ENCODE results near the gene CRLF2. TPM values are rescaled to one million over a fixed set of nuclear protein-coding genes. Genes with fewer than 3 reads are reported as not detected.
"Not testable (repeated sequence)": the region's sequence is repeated elsewhere in the genome, so short reads cannot be mapped to it uniquely, and the experiment has no call there.

The CRLF2 gene
- total RNA-seq, 1 experiment from 2014 or later = not detected

DNA sequence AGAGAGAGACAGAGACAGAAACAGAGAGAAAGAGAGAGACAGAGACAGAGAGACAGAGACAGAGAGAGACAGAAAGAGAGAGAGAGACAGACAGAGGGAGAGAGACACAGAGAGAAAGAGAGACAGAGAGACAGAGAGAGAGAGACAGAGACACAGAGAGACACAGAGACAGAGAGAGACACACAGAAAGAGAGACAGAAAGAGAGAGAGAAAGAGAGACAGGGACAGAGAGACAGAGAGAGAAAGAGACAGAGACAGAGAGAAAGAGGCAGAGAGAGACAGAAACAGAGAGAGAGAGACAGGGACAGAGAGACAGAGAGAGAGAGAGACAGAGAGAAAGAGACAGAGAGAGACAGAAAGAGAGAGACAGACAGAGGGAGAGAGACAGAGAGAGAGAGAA lies 52.9 kb downstream of the CRLF2 start (continued):
- TF ChIP-seq, protein P1, sequence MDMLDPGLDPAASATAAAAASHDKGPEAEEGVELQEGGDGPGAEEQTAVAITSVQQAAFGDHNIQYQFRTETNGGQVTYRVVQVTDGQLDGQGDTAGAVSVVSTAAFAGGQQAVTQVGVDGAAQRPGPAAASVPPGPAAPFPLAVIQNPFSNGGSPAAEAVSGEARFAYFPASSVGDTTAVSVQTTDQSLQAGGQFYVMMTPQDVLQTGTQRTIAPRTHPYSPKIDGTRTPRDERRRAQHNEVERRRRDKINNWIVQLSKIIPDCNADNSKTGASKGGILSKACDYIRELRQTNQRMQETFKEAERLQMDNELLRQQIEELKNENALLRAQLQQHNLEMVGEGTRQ (CRISPR knock-in tag; IDR thresholded peaks at IDR 0.05) = no peak
- no peak for TF ChIP-seq ESRRA (CRISPR knock-in tag; IDR thresholded peaks at IDR 0.05; ENCODE audit: borderline replicate concordance)
- TF ChIP-seq, protein P2, sequence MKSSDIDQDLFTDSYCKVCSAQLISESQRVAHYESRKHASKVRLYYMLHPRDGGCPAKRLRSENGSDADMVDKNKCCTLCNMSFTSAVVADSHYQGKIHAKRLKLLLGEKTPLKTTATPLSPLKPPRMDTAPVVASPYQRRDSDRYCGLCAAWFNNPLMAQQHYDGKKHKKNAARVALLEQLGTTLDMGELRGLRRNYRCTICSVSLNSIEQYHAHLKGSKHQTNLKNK (CRISPR knock-in tag; IDR thresholded peaks at IDR 0.05) = no peak
- no peak for TF ChIP-seq TCF7 (CRISPR knock-in tag; IDR thresholded peaks at IDR 0.05; ENCODE audit: low read depth)
- no peak for TF ChIP-seq ERG (CRISPR knock-in tag; IDR thresholded peaks at IDR 0.05)
- TF ChIP-seq CREB1 (CRISPR knock-in tag; IDR thresholded peaks at IDR 0.05) = no peak
- no peak for TF ChIP-seq CDX4 (CRISPR knock-in tag; IDR thresholded peaks at IDR 0.05; ENCODE audit: borderline replicate concordance)
- TF ChIP-seq ATF1 (CRISPR knock-in tag; IDR thresholded peaks at IDR 0.05) = no peak
- no peak for TF ChIP-seq ZNF138 (CRISPR knock-in tag; conservative IDR thresholded peaks at IDR 0.05)
- TF ChIP-seq, protein P3, sequence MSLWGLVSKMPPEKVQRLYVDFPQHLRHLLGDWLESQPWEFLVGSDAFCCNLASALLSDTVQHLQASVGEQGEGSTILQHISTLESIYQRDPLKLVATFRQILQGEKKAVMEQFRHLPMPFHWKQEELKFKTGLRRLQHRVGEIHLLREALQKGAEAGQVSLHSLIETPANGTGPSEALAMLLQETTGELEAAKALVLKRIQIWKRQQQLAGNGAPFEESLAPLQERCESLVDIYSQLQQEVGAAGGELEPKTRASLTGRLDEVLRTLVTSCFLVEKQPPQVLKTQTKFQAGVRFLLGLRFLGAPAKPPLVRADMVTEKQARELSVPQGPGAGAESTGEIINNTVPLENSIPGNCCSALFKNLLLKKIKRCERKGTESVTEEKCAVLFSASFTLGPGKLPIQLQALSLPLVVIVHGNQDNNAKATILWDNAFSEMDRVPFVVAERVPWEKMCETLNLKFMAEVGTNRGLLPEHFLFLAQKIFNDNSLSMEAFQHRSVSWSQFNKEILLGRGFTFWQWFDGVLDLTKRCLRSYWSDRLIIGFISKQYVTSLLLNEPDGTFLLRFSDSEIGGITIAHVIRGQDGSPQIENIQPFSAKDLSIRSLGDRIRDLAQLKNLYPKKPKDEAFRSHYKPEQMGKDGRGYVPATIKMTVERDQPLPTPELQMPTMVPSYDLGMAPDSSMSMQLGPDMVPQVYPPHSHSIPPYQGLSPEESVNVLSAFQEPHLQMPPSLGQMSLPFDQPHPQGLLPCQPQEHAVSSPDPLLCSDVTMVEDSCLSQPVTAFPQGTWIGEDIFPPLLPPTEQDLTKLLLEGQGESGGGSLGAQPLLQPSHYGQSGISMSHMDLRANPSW (CRISPR knock-in tag; conservative IDR thresholded peaks at IDR 0.05; ENCODE audit: low read depth) = no peak
- TF ChIP-seq ZNF423 (CRISPR knock-in tag; IDR thresholded peaks at IDR 0.05) = no peak
- TF ChIP-seq SMAD4 (CRISPR knock-in tag; IDR thresholded peaks at IDR 0.05) = no peak
- TF ChIP-seq TEAD1 (CRISPR knock-in tag; IDR thresholded peaks at IDR 0.05) = no peak
- no peak for TF ChIP-seq SMAD3 (CRISPR knock-in tag; IDR thresholded peaks at IDR 0.05; ENCODE audit: borderline replicate concordance)
- no peak for TF ChIP-seq NFATC4 (CRISPR knock-in tag; IDR thresholded peaks at IDR 0.05)

DNA sequence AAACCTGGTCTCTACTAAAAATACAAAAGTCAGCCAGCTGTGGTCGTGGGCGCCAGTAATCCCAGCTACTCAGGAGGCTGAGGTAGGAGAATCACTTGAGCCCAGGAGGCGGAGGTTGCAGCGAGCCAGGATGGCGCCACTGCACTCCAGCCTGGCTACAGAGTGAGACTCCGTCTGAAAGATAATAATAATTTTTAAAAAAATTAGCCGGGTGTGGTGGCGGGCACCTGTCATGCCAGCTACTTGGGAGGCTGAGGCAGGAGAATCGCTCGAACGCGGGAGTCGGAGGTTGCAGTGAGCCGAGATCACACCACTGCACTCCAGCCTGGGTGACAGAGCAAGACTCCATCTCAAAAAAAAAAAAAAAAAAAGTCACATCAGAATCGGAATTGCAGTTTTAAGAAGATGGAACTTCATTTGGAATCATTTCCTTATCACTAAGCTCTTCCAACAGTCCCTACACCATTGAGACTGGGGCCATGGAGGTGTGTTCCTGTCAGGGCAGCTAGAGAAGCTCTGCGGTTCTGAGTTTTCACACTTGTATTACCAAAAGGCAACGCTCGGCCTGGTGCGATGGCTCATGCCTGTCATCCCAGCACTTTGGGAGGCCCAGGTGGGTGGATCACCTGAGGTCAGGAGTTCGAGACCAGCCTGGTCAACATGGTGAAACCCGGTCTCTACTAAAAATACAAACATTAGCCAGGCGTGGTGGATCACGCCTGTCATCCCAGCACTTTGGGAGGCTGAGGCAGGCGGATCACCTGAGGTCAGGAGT lies 55.6 kb downstream of the CRLF2 start:
- peaks cover 18% of the 10 kb centered on the region for H3K9me3 Mint-ChIP-seq
- POLR2A ChIA-PET; ATAC-seq; CTCF ChIA-PET; H3K4me1 Mint-ChIP-seq; H3K27me3 Mint-ChIP-seq (ENCODE audit: low read depth); DNase-seq (ENCODE audit: low spot score); H3K27ac Mint-ChIP-seq; H3K36me3 Mint-ChIP-seq; H3K4me3 Mint-ChIP-seq: not testable (repeated sequence)

GRCh38 chrX:1153940-1154339 lies 58.5 kb downstream of the CRLF2 start:
- TF ChIP-seq, protein P4, sequence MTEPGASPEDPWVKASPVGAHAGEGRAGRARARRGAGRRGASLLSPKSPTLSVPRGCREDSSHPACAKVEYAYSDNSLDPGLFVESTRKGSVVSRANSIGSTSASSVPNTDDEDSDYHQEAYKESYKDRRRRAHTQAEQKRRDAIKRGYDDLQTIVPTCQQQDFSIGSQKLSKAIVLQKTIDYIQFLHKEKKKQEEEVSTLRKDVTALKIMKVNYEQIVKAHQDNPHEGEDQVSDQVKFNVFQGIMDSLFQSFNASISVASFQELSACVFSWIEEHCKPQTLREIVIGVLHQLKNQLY (CRISPR knock-in tag; IDR thresholded peaks at IDR 0.05) = no peak
- TF ChIP-seq NFE2L1 (CRISPR knock-in tag; IDR thresholded peaks at IDR 0.05) = no peak
- TF ChIP-seq ZNF671 (CRISPR knock-in tag; IDR thresholded peaks at IDR 0.05) = no peak
- no peak for TF ChIP-seq MYBL2 (CRISPR knock-in tag; IDR thresholded peaks at IDR 0.05)
- no peaks in the 10 kb centered on the region; the same call in 1 of the 2 replicates for H3K27me3 Mint-ChIP-seq (ENCODE audit: low read depth)
- DNase-seq (ENCODE audit: low spot score) (no peak), ATAC-seq (no peak)
- no peak overlapping the region for H3K4me3 Mint-ChIP-seq
- ChIA-PET POLR2A (no interaction called here), CTCF (no interaction called here)
- H3K36me3 Mint-ChIP-seq = no peaks in the 10 kb centered on the region
- H3K27ac Mint-ChIP-seq = no peak overlapping the region
- peaks cover 9% of the 10 kb centered on the region; the same call in 1 of the 2 replicates for H3K4me1 Mint-ChIP-seq
- H3K9me3 Mint-ChIP-seq = no peaks in the 10 kb centered on the region
